Cerebellar cortex (tissue), 1 donor: Measurements from ENCODE around the gene KCNMA1.

Experiments
- DNase-seq: peaks from one replicate; pipeline ENCODE4 v3.0.0-alpha.2; 2015; ENCODE audit warnings: low spot score

Gene KCNMA1

GRCh38 chr10:77240706-77241349 is 396.8 kb downstream of the KCNMA1 start:
- DNase-seq: no peak

DNA sequence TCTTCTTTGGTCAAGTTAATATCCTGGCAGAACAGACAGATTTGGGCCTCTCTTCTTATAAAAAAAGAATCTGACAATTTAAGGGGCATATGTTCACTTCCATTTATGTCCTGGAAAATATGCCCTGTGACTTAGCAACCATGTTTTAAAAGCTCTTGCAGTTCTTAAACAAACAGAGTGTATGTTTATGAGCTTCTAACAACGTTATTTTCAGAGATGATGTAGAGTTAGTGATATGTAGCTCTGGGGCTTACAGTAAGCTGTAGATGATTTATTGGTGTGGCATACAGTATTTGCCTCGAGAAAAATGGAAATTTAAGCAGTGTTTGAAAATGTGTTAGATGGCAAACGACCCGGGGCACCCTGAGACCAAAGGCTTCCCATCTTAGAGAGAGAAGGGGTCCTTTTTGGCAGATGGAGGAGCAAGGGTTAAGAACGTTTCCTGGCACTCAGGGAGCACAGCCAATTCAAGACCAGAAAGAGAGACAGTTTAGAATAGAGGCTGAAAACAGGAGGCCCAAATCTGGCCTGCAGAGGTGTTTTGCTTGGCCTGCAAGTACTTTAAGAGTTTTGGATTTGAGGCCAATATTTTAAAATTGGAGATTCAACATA is 397.5 kb downstream of the KCNMA1 start:
- DNase-seq: no peak

DNA sequence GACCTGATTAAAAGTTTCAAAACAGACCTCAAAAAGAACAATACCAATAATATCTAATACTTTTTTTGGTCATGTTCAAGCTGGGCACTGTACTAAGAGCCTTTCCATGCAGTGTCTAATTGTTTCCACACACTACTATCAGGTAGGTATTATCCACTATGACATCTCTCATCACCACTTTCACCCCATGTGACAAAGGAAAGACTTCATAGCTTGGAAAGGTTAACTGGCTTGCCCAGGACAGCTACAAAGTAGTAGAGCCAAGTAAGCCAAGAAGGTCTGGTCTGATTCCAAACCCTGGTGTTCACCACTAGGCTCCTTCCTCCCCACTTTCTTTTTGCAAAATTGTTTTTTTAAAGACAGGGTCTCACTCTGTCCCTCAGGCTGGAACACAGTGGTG is 400.5 kb downstream of the KCNMA1 start:
- no peak for DNase-seq

DNA sequence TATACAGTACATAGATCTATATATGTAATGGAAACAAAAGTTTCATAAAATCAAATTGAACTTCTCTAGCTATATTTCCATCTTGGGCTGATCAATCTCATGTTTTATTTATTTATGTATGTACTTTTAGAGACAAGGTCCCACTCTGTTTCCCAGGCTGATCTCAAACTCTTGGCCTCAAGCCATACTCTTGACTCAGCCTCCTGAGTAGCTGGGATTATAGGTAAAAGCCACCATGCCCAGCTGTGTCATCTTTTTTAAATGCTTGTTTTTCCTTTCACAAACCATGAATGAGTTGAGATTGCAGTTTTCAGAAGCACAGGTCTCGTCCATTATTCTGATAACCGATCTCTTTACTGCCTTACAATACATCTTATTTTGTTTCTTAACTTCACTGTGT is 400.9 kb downstream of the KCNMA1 start:
- DNase-seq: no peak

DNA sequence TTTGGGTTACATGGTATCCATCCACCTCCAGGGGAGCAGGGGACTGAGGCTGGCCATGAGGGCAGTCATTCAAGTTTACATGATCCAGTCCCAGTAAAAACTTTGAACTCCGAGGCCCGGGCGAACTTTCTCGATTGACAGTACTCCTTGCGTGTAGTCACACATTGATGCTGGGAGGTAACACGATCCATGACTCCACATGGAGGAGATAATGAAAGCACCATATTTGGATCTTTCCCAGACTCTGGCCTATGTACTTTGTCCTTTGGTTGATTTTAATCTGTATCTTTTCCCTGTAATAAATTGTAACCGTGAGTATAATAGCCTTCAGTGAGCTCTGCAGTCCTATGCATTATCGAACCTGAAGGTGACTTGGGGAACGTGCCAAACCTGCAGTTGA is 401.6 kb downstream of the KCNMA1 start:
- DNase-seq: no peak

DNA sequence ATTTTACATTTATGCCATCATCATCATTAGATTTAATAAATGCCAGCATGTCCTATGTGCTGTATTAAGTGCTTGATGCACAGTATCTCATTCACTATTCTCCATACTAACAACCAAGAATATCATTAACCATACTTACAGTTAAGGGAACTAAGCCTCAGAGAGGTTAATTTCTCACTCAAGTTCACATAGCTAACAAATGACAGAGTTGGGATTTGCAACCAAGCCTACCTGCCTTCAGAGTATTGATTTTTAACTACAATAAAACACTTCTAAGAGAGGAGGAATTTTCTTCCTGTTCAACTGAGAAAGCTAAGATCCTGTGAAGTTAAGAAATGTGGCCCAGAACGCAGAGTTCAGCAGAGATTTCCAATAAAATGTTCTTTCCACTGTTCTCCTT is 403.0 kb downstream of the KCNMA1 start:
- DNase-seq: no peak

- no peak for DNase-seq
Observed at GRCh38 chr10:77233466-77233865, 404.1 kb downstream of the KCNMA1 start.

DNA sequence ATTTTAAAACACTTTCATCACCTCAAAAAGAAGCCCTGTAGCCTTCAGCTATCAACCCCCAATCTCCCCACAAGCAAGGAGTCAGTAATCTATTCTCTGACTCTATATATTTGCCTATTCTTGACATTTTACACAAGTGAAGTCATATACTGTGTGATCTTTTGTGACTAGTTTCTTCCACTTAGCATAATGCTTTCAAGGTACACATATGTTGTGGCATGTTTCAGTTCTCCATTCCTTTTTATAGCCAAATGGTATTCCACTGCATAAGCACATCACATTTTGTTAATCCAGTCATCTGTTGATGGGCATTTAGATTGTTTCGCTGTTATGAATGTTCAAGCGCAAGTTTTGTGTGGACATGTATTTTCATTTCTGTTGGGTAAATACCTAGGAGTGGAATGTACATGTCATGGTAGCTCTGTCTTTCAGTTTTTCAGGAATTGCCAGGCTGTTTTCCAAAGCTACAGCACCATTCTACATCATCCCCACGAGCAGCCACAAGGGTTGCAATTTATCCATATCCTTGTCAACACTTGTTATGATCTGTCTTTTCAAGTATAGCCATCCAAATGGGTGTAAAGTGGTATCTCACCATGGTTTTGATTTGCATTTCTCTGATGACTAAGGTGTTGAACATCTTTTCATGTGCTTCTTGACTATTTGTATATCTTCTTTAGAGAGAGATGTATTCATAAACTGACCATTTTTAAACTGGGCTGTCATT is 405.6 kb downstream of the KCNMA1 start:
- no peak for DNase-seq

- DNase-seq: no peak
Observed at GRCh38 chr10:77231375-77231774, 406.2 kb downstream of the KCNMA1 start.

- no peak for DNase-seq
Observed at GRCh38 chr10:77230194-77230593, 407.4 kb downstream of the KCNMA1 start.

GRCh38 chr10:77229704-77230103 is 407.9 kb downstream of the KCNMA1 start:
- no peak for DNase-seq

DNA sequence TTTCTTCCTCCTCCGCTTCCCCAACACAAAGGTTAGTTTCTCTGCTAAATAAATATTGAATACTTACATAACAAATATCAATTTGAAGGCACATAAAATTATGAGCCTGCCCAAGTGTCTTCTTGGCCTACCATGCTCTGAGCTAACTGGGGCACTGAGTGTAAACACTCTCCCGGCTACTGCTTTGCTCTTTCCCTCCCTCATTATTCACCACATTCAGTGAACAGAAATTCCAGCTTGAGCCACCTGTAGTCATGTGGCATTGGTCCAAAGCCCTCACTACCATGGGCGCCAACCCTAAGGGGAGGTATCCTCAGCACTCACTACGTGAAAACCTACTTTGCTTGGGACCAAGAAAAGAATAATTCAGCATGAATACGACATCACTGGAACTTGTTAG is 409.0 kb downstream of the KCNMA1 start:
- DNase-seq: no peak

DNA sequence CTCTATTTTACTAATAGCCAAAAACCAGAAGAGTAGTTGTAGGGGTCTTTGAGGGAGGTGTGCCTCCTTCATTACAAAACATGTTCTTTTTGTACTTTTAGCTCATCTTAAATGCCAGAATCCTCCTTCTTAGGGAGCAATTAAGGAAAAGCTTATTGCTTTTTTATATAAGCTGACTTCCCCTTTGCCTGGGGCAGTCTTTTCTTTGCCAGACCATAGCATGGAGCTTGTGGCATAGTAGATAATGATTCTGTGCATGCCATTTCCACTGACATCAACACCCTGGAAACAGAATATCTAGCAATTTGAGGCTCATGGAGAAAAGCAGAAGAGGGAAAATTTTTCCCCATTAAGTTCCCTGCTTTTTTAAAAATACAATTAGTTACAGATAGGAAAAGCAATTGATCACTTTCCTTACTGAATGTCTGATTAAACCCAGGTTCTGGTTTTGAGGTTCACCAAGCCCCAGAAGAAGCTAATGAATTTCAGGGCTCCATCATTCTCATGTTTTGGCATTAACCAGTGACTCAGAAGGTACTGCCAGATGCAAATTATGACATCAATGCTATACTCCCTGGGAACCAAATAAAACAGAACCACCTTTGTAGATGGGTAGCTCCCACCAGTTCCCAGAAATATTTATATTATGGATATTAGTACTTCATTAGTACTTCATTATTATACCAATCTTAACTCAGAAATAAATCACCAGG is 410.6 kb downstream of the KCNMA1 start:
- DNase-seq: no peak

- no peak for DNase-seq
Observed at GRCh38 chr10:77226452-77226851, 411.2 kb downstream of the KCNMA1 start.

GRCh38 chr10:77226020-77226419 is 411.6 kb downstream of the KCNMA1 start:
- DNase-seq: no peak

- DNase-seq: no peak
Observed at GRCh38 chr10:77223526-77224460, 413.8 kb downstream of the KCNMA1 start.

DNA sequence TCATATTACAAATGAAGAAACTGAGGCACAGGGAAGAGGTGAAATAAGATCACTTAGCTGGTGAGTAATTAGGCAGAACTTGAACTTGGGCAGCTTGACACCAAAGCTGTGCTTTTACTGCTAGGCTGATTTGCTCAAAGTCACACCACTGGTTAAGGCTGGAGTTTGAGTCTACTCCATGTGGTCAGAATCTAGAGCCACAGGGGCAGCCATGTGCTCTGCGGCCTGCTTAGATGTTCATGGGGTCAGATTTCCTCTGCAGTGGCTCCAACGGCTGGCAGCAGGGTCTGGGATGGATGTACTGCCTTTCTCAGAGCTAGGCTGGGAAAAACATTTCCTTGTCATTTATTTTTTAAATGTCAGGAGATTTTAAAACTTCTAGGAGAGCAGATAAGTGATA is 417.5 kb downstream of the KCNMA1 start:
- no peak for DNase-seq

- no peak for DNase-seq
Observed at GRCh38 chr10:77219046-77219445, 418.6 kb downstream of the KCNMA1 start.

DNA sequence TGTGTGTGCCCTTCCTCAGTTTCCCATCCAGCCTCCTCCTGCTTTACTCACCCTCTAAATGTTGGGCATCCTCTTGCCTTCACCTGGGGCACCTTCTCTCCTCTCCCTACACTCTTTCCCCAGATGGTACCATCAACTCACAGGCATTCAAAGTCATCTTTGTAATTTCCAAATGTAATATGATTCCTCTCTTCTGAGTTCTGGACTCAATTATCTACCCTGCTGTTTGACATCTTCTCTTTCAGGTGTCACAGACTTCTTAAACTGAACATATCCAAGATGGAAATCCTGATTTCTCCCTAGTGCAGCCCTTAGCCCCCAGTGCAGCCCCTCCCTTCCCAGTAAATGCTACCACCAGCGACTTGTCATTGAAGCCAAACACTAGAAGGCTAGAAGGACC is 422.8 kb downstream of the KCNMA1 start:
- DNase-seq: no peak

DNA sequence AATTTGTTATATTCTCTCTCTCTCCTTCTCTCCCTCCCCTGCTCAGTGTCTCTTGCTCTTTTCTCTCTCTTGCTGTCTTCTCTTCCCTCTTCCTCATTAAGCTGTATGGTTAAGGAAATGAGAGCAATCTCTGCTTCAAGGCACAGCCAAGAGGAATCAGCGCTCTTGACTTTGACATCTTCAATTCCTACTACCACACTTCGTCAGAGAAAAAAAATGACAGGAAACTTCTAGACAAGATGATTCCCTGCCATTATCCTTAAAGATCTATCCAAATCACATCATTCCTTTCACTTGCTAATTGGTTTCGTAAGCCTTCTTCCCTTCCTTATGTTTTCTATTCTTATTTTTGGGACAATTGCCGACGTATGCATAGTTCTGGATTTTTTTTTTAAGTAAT is 425.0 kb downstream of the KCNMA1 start:
- DNase-seq: no peak

GRCh38 chr10:77210645-77211044 is 427.0 kb downstream of the KCNMA1 start:
- DNase-seq: no peak
